Hepatocyte (in vitro differentiated cells): Measurements from ENCODE around the gene TNFRSF6B. TPM values are rescaled to one million over a fixed set of nuclear protein-coding genes. Genes with fewer than 3 reads are reported as not detected.
A peak's percentile ranks its signal among the peaks of the same experiment; 100 is the strongest.

ENCODE experiments used
- DNase-seq: peaks from one replicate; pipeline ENCODE4 v3.0.0-alpha.2; 2016; ENCODE audit warnings: low spot score
- H2AFZ ChIP-seq: fragments of 200-600 bp; sonication (generic); 2 replicates; pipeline ENCODE4 v1.6.0; 2016; ENCODE audit warnings: antibody characterized with exemption, mild to moderate bottlenecking
- H3K27ac ChIP-seq: fragments of 200-600 bp; sonication (generic); 2 replicates; pipeline ENCODE4 v1.5.1; 2016; ENCODE audit warnings: mild to moderate bottlenecking
- H3K27me3 ChIP-seq: fragments of 200-600 bp; sonication (generic); 2 replicates; pipeline ENCODE4 v1.6.1; 2016
- H3K36me3 ChIP-seq: fragments of 200-600 bp; sonication (generic); replicated peaks from 2 replicates; pipeline ENCODE4 v1.5.1; 2016; ENCODE audit warnings: low read depth; ENCODE audit not compliant: insufficient read depth
- H3K4me1 ChIP-seq: fragments of 200-600 bp; sonication (generic); 2 replicates; pipeline ENCODE4 v1.5.1; 2016; ENCODE audit warnings: mild to moderate bottlenecking, moderate library complexity; ENCODE audit not compliant: insufficient read depth
- H3K4me2 ChIP-seq: fragments of 200-600 bp; sonication (generic); 2 replicates; pipeline ENCODE4 v1.6.0; 2016
- H3K4me3 ChIP-seq: fragments of 200-600 bp; sonication (generic); 2 replicates; pipeline ENCODE4 v1.5.1; 2016; ENCODE audit warnings: mild to moderate bottlenecking
- H3K79me2 ChIP-seq: fragments of 200-600 bp; sonication (generic); 2 replicates; pipeline ENCODE4 v1.6.0; 2017; ENCODE audit warnings: mild to moderate bottlenecking
- H3K9me2 ChIP-seq: fragments of 200-600 bp; sonication (generic); replicated peaks from 2 replicates; pipeline ENCODE4 v1.6.0; 2017; ENCODE audit warnings: mild to moderate bottlenecking; ENCODE audit not compliant: insufficient read depth
- H3K9me3 ChIP-seq: fragments of 200-600 bp; sonication (generic); 2 replicates; pipeline ENCODE4 v1.5.1; 2016; ENCODE audit warnings: low read depth, mild to moderate bottlenecking
- H4K20me1 ChIP-seq: fragments of 200-600 bp; sonication (generic); 2 replicates; pipeline ENCODE4 v1.6.0; 2016; ENCODE audit warnings: mild to moderate bottlenecking; ENCODE audit not compliant: insufficient read depth, poor library complexity, severe bottlenecking
- EZH2 ChIP-seq: fragments of 200-600 bp; sonication (generic); IDR thresholded peaks from 2 replicates; pipeline ENCODE4 v1.6.1; 2016; ENCODE audit warnings: antibody characterized with exemption, mild to moderate bottlenecking, borderline replicate concordance
- EZH2phosphoT487 ChIP-seq: fragments of 200-600 bp; sonication (generic); IDR thresholded peaks from one replicate; pipeline ENCODE4 v1.6.1; 2018; ENCODE audit warnings: antibody characterized with exemption, mild to moderate bottlenecking, low read depth, moderate library complexity; ENCODE audit not compliant: unreplicated experiment, severe bottlenecking
- WGBS: methylation state at CpG from one replicate; pipeline ENCODE4 v1.1.6; 2016; ENCODE audit warnings: low lambda C conversion rate; ENCODE audit errors: missing lambda C conversion rate; 5-methylcytosine and 5-hydroxymethylcytosine counted together
- polyA plus RNA-seq: library from polyadenylated mRNA; unstranded; fragments of >200 nt; fragmentation: Nextera tagmentation; extraction: Ambion mirVana; gene quantifications from 2 replicates; pipeline ENCODE4 v1.2.1, GENCODE V29; 2016
- total RNA-seq: library from RNA; depleted of rRNA; stranded (reverse); fragments of >200 nt; gene quantifications from 2 replicates; pipeline ENCODE4 v1.2.3, GENCODE V29; 2014
- TF ChIP-seq, protein P1 (sequence below): fragments of 200-600 bp; sonication (generic); IDR thresholded peaks from 2 replicates; pipeline ENCODE4 v1.5.1; 2016; ENCODE audit warnings: antibody characterized with exemption, mild to moderate bottlenecking; ENCODE audit not compliant: poor library complexity

TNFRSF6B gene
- total and polyA plus RNA-seq, 2 experiments from 2014 or later, result 0.97 to 4.2 TPM

GRCh38 chr20:63702751-63703470 is 6.5 kb downstream of the TNFRSF6B start:
- 92% methylated on average over 13 of the region's 13 CpGs for WGBS
- H4K20me1 ChIP-seq, result peaks cover 3% of the 10 kb centered on the region
- H3K4me3 ChIP-seq, result no peak overlapping the region
- no peak overlapping the region for H3K4me2 ChIP-seq
- no peaks in the 10 kb centered on the region for H3K27me3 ChIP-seq
- H2AFZ ChIP-seq, result no peak overlapping the region
- H3K36me3 ChIP-seq, result no peaks in the 10 kb centered on the region
- H3K27ac ChIP-seq, result no peak overlapping the region
- no peak for TF ChIP-seq EZH2phosphoT487
- TF ChIP-seq EZH2, result no peak
- TF ChIP-seq, protein P1, sequence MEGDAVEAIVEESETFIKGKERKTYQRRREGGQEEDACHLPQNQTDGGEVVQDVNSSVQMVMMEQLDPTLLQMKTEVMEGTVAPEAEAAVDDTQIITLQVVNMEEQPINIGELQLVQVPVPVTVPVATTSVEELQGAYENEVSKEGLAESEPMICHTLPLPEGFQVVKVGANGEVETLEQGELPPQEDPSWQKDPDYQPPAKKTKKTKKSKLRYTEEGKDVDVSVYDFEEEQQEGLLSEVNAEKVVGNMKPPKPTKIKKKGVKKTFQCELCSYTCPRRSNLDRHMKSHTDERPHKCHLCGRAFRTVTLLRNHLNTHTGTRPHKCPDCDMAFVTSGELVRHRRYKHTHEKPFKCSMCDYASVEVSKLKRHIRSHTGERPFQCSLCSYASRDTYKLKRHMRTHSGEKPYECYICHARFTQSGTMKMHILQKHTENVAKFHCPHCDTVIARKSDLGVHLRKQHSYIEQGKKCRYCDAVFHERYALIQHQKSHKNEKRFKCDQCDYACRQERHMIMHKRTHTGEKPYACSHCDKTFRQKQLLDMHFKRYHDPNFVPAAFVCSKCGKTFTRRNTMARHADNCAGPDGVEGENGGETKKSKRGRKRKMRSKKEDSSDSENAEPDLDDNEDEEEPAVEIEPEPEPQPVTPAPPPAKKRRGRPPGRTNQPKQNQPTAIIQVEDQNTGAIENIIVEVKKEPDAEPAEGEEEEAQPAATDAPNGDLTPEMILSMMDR, result no peak
- peaks cover 8% of the 10 kb centered on the region for H3K4me1 ChIP-seq
- peaks cover 24% of the 10 kb centered on the region for H3K79me2 ChIP-seq
- DNase-seq, result no peak
- H3K9me2 ChIP-seq, result no peaks in the 10 kb centered on the region
- no peaks in the 10 kb centered on the region for H3K9me3 ChIP-seq

GRCh38 chr20:63703471-63703975 is 7.1 kb downstream of the TNFRSF6B start:
- peaks cover 8% of the 10 kb centered on the region for H3K4me1 ChIP-seq
- H2AFZ ChIP-seq, result no peak overlapping the region
- no peak overlapping the region for H3K4me2 ChIP-seq
- H4K20me1 ChIP-seq, result peaks cover 3% of the 10 kb centered on the region
- H3K4me3 ChIP-seq, result no peak overlapping the region
- peaks cover 27% of the 10 kb centered on the region for H3K79me2 ChIP-seq
- H3K9me3 ChIP-seq, result no peaks in the 10 kb centered on the region
- TF ChIP-seq EZH2phosphoT487, result no peak
- TF ChIP-seq, protein P1, result no peak
- no peak for TF ChIP-seq EZH2
- WGBS, result 96% methylated on average over 15 of the region's 15 CpGs
- no peak overlapping the region for H3K27ac ChIP-seq
- no peak for DNase-seq
- no peaks in the 10 kb centered on the region for H3K9me2 ChIP-seq
- no peaks in the 10 kb centered on the region for H3K27me3 ChIP-seq
- no peaks in the 10 kb centered on the region for H3K36me3 ChIP-seq

DNA sequence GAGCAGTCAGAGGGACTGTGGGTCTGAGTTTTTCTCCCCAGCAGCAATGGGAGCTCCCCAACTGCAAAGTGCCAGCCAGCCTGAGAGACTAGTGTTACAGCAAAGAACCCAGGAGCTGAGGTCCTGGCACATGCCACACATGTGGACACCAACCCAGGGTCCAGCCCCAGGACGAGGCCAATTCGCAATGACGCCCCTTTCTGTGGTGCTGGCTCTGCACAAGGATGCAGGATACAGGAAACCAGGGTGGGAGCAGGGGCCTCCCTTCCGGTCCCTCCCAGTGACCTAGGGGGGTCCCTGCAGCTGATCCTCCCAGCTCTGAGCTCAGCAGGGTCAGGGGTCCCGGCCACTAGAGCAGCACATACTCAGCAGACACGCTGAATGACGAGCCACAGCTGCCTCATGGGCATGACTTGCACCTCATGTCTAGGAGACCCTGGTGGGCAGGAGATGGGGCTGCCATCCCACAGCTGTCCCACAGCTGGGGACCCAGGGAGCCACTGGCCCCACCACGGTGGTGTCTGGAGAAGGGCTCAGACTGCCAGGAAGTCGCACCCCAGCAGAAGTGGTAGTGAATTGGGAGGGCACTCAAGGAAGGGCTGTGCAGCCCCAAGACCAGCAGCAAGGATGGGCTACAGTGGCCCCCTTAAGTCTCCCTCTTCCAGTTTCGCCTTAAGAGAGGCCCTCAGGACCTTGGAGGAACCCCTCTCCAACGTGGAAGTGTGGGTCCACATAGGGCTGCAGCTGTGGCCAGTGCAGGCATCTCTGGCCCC is 7.7 kb downstream of the TNFRSF6B start:
- peaks cover 33% of the 10 kb centered on the region for H3K79me2 ChIP-seq
- H4K20me1 ChIP-seq, result peaks cover 3% of the 10 kb centered on the region
- TF ChIP-seq EZH2 (no peak), EZH2phosphoT487 (no peak)
- TF ChIP-seq, protein P1, result no peak

More for the DNA sequence above, 7.7 kb downstream of the TNFRSF6B start:
- no peak overlapping the region for H3K4me2 ChIP-seq
- H3K36me3 ChIP-seq, result no peaks in the 10 kb centered on the region
- no peak overlapping the region for H2AFZ ChIP-seq
- no peaks in the 10 kb centered on the region for H3K9me3 ChIP-seq
- H3K9me2 ChIP-seq, result no peaks in the 10 kb centered on the region
- no peak overlapping the region for H3K27ac ChIP-seq
- H3K4me1 ChIP-seq, result peaks cover 12% of the 10 kb centered on the region
- H3K4me3 ChIP-seq, result no peak overlapping the region
- WGBS, result 94% methylated on average over 11 of the region's 11 CpGs
- no peaks in the 10 kb centered on the region for H3K27me3 ChIP-seq
- peak; percentile 3 for DNase-seq
